ENCODE data around the gene ZYX.

The ZYX gene, protein sequence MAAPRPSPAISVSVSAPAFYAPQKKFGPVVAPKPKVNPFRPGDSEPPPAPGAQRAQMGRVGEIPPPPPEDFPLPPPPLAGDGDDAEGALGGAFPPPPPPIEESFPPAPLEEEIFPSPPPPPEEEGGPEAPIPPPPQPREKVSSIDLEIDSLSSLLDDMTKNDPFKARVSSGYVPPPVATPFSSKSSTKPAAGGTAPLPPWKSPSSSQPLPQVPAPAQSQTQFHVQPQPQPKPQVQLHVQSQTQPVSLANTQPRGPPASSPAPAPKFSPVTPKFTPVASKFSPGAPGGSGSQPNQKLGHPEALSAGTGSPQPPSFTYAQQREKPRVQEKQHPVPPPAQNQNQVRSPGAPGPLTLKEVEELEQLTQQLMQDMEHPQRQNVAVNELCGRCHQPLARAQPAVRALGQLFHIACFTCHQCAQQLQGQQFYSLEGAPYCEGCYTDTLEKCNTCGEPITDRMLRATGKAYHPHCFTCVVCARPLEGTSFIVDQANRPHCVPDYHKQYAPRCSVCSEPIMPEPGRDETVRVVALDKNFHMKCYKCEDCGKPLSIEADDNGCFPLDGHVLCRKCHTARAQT

DNA sequence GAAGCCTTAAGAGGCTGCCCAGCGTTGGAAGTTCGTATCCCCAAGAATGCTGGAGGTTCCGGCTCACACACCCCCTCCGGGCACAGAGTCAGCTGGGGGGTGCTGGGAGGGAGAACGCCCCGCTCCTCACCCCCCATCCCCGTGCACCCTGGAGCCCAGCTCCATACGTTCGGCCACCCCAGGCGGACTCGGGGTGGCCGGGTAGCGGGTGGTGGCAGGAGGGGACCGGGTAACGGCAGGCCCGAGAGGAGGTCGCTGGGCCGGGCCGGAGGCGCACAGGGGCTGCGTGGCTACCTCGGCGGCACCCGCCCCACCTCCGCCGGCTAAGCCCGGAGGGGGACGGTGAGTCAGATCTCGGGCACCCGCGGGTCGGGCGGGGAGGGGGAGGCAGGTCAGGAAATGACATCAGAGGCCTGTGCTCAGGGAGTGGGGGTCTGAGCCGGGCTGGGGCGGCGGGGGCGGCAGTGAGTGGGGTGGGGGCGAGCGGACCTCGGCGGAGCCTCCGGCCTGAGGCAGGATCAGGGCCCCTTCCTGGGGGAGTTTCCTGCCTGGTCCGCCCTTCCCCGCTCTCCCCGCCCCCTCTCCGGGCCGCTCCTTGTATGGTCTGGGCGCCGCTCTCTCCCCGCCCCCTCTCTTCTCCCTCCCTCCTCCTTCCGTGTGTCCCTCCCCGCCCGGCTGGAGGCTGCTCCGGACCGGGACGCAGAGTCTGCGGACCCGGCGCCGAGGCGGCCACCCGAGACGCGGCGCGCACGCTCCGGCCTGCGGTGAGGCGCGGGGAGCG lies at the start of gene ZYX:
Gene ZYX, plus strand, starts transcription at position 700 of the 781 bp plus-strand sequence. CDS start 227 bp downstream, outside the sequence.
- DNase-seq = no peak

DNA sequence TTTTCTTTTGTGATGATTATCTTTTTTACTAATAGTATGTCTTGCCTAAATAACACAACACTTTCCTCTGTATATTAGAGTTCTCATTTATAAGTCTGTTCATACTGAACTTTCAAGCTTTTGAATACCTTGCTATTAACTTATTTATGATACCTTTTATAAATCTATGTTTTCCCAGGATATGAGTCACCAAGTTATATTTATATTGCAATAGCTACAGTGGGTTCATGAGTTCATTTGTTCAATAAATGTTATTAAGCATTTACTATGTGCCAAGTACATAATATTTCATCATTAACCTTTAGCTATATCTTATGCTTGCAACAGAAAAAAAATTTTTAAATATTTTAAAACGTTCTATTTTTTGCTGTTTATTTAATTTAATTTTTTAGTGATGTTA lies 46.9 kb upstream of the ZYX start:
- no peak for DNase-seq

DNA sequence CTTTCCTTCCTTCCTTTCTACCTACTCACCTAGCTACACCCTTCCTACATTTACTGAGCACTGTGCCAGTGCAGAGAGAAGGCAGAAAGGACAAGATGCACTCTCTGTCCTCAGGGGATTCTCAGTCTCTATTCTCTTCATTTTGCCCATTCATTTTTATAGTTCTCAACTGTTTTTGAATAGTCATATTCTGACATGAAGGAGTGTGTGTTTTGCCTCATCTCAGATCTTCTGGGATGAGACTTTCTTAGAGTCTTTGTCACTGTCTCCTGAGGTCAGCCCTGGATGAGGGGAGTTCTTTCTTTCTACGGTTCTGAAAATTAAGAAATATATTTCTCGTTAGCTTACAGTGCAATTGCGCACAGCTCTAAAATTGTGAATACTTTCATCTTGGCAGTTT lies 43.9 kb upstream of the ZYX start:
- DNase-seq = no peak

- no peak for DNase-seq
Measured at GRCh38 chr7:143341842-143342241, 39.3 kb upstream of the ZYX start.

DNA sequence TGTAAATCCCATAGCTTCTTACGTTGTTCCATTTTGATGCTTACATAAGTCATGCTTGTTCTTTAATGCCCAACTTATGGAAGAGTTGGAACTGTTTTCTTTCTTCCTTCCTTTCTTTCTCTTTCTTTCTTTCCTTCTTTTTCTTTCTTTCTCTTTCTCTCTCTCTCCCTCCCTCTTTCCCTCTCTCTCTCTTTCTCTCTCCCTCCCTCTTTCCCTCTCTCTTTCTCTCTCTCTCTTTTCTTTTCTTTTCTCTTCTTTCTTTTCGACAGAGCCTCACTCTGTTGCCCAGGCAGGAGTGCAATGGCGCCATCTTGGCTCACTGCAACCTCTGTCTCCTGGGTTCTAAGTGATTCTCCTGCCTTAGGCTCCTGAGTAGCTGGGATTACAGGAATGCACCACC lies 37.5 kb upstream of the ZYX start:
- no peak for DNase-seq

GRCh38 chr7:143345428-143345900 lies 35.7 kb upstream of the ZYX start:
- DNase-seq = no peak

DNA sequence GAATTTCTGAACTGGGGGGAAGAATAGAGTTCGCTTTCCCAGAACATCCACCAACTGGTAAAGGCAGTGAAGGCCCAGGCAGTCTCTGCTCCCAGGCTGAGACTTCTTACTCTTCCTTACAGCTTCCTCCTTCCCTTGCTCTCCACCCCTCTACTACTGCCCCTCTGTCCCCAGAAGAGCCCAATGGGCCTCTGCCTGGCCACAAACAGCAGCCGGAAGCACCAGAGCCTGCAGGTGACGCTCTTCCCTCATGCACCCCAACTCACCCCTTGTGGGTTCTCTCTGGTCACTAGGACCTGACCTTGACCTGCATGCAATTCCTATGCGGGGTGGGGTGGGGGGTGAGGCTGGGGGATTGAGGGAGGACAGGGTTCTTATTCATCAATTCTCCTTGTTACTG lies 35.1 kb upstream of the ZYX start:
- no peak for DNase-seq

- no peak for DNase-seq
Measured at GRCh38 chr7:143347950-143348349, 33.2 kb upstream of the ZYX start.

DNA sequence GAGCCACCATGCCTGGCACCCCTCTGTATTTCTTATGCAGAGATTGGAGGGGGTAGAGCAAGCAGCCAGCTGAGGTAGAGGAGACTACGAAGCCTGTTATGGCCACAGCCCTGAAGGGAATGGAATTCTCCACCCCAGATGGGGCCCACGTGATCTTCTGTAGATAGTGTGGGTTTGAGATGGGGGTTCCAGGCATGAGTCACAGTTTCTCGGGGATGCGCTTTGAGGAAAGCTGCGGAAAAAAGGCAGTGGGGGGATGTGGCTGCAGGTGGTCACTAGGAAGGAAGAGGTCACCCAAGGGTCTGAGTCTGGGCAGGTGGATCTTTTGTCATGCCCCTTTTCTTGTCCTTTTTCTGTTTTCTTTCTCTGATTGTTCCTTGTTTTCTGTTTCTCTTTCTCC lies 30.1 kb upstream of the ZYX start:
- no peak for DNase-seq

DNA sequence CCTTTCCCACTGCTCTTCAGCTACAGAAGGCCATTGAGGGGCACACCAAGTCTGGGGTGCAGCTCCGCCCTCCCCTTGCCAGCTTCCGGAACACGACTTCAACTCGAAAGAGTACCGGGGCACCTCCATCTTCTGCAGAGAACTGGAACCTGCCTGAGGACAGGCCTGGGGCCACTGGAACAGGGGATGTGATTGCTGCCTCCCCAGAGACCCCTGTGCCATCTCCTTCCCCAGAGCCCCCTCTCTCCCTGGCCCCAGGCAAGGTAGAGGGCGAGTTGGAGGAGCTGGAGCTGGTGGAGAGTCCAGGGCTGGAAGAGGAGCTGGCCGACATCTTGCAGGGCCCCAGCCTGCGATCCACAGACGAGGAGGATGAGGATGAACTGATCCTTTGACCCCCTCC lies 29.6 kb upstream of the ZYX start:
- DNase-seq = no peak

DNA sequence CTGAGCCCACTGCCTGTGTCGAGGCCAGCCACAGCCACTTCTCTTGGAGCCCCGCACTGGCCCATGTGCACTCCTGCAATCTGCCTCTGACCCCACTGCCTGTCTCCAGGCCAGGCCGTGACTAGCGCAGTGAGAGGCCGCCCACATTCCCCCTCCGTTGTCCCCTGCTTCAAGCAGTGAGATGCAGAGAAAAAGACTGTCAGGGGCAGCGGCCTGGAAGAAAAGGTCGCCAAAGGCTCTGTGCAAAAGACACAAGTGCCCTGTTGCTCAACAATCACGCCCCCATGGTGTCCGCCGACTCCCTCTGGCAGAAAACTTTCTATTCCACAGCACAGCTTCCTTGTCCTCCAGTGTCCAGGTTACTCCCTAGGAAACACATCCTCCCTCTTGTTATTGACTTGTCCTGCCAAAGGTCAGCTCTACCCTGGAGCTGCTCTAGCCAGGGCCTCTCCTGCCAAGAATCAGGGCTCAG lies 28.6 kb upstream of the ZYX start:
- no peak for DNase-seq

DNA sequence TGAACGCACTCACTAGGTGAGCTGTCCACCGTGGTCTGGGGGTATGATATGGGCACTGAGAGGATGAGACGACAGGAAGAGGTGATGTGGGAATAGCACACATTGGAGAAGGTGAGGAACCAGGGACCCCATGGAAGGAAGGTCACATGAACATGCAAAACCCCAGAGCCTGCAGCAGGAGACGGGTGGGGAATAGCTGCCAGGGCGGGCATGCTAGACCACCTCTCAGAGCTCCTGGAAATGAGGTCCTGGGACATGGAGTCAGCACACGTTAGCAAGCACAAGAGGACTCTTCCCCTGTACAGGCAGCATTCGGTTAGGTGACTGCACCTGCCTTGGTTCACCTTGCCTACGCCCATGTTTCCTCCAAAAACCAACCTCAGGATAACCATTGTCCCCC lies 26.8 kb upstream of the ZYX start:
- no peak for DNase-seq

- DNase-seq = no peak
Measured at GRCh38 chr7:143354965-143355364, 26.2 kb upstream of the ZYX start.

- no peak for DNase-seq
Measured at GRCh38 chr7:143355450-143356385, 25.4 kb upstream of the ZYX start.

DNA sequence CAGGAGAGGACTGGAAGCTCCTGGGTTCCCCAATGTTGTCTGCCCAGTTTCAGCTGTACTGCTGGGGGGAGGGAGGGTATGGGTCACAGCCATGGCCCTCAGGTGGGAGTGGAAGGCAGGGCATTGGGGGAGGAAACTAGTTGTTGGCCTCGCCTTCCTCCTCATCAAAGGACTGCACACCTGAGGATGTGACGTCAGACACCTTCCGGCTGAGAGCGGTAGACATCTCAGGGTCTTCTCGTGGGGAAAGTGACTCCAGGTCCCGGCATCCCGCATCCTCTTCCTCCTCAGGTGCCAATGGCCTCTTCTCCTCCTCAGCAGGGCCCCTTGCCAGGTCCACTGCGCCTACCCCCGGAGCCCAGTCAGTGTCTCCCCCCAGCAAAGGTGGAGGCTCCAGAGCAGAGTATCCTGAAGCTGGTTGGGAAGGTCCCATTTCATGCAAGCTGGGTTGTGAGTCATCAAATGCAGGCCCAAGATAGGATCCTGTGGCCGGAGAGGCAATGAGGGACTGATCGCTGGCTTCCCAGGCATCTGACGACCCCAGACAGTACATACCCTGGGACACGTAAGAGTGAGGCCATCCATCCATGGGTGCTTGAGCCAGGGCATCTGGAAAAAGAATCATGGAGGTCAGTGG lies 24.6 kb upstream of the ZYX start:
- no peak for DNase-seq

GRCh38 chr7:143358626-143359025 lies 22.5 kb upstream of the ZYX start:
- no peak for DNase-seq

DNA sequence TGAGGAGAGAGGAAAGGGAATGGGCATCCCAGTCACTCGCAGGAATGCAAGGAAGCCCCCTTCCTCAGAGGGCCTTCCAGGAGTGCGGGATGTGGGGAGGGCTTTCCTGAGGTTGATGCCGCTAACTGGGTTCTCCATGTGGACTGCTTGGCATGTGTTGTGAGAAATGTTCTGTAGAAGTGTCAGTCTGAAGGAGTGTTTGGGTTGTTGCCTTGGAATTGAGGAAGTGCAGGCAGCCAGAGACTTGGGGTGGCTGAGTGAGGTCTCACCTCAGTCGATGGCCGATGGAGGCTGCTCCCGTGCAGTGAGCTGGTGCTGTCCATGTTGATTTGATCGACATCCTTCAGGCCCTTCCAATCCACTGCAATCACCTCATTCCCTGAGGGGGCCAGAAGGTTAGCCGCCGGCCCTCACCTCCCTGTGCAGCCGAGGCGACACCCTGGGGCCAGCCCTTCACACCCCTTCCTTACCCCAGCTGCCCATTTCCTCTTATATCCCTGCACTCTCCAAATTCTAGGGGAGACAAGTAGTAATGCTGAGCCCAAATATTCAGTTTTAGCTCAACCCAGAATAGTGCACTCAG lies 21.3 kb upstream of the ZYX start:
- no peak for DNase-seq

- DNase-seq = no peak
Measured at GRCh38 chr7:143360788-143361551, 20.2 kb upstream of the ZYX start.

DNA sequence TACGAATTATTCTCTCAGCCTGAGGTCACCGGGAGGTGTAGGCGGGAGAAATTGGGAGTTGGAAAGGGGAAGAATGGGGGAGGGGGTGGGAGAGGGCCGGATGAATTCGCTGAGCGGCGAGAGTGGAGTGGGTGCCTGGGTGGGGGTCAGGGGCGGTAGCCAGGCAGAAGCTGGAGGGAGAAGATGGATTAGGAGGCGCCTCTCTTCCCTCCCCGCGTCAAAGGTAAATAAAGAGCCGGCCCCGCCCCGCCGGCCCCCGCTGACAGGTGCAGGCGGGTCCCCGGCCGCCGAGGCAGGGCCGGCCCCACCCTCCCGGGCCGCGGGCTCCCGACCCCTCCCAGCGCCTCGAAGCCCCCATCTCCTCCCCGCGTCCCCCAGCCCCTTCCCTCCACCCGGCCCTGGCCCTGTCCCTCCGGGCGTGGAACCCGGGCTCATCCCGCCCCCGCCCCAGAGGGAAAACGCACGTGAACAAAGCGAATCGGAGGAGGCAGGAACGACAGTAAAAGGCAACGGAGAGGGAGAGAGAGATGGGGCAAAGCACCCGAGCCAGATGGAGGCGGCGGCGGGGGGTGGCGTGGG lies 19.5 kb upstream of the ZYX start:
- no peak for DNase-seq
